HG03520 (cell line): ENCODE measurements around the gene CLCN5.

Source experiments
- ATAC-seq: cut with Tn5 transposase; IDR thresholded peaks from one replicate; pipeline ENCODE4 v1.9.1; 2021; ENCODE audit warnings: mild to moderate bottlenecking, moderate library complexity; ENCODE audit not compliant: unreplicated experiment

The CLCN5 gene

DNA sequence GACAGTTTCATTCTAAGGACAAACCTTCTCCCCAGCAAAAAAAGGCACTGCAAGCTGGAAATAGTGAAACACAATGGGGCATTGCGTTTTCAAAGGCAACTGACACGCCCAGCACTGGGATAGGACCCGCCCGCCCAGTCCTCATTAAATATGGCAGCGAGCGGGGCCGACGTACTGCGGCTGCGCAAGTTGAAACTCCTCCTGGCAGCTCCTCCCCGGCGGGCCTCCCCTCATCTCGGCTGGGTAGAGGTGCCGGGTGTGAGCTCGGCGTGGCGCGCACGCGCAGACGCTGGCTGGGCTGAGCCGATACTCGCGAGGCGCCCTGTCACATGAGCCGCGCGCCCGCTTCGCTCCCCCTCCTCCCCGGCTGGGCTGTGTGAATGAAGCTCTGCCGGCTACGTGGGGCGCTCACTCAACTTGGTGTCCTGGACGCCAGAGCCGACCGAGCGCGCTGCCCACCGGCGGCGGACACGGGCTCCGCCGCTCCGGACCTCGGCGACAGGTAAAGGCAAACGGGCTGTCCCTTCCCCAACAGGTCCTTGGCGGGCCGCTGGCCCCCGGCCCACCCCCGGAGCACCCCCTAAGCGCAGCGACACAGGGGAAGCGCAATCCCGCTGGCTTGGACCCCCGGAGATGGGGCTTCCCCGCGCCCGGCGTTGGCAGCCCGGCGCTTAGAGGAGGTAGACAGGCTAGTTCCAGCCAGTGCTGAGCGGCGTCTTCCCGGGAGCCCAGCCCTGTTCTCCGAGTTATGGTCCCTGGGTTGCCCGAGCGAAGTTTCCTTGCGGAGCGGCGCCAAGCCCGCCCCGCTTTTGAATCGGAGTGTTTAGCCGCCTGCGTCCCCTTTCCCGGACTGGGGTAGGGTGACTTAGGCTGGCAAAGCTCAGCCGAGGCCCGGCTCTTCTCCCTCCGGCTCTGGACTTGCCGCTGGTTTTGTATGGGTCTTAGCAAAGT is at the start of gene CLCN5:
Gene CLCN5, plus strand, starts transcription at position 306 of the 951 bp plus-strand sequence. CDS start 2,703 bp downstream, outside the sequence.
- peak; percentile 87 for ATAC-seq

- no peak for ATAC-seq
Observed at GRCh38 chrX:49876750-49877149, 45.6 kb upstream of the CLCN5 start.

DNA sequence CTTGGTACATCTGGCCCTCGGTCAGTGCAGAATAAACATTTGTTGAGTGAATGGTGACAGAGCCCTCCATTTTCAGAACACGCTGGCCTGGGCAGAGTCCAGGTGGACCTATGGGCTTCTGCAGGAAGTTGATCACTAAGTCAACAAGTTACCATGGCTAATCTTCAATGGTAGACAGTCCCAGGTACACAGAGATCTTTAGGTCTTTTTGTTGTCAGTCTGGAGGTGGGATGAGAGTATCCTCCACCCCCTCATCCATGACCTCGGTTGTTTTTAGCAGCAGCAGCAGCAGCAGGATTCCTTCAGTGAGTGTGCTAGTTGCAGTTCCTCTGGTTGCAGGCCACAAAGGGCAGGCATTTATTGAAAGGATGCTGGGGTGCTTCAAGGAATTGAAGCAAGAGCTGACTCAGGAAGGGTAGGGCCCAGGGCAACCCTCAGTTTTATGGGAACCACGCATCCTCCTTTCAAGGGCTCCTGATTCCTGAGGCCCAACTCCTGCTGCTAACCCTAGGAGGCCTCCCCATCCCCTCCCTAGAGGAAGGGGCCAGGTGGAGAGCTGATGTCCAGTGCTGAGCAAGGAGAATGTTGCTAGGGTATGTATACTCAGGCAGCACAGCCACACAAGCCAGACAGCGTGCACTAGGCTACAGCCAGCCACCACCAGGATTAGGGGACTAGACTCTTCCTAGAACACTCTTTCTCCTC is 44.8 kb upstream of the CLCN5 start:
- ATAC-seq, result no peak

- no peak for ATAC-seq
Observed at GRCh38 chrX:49878128-49878833, 44.1 kb upstream of the CLCN5 start.

DNA sequence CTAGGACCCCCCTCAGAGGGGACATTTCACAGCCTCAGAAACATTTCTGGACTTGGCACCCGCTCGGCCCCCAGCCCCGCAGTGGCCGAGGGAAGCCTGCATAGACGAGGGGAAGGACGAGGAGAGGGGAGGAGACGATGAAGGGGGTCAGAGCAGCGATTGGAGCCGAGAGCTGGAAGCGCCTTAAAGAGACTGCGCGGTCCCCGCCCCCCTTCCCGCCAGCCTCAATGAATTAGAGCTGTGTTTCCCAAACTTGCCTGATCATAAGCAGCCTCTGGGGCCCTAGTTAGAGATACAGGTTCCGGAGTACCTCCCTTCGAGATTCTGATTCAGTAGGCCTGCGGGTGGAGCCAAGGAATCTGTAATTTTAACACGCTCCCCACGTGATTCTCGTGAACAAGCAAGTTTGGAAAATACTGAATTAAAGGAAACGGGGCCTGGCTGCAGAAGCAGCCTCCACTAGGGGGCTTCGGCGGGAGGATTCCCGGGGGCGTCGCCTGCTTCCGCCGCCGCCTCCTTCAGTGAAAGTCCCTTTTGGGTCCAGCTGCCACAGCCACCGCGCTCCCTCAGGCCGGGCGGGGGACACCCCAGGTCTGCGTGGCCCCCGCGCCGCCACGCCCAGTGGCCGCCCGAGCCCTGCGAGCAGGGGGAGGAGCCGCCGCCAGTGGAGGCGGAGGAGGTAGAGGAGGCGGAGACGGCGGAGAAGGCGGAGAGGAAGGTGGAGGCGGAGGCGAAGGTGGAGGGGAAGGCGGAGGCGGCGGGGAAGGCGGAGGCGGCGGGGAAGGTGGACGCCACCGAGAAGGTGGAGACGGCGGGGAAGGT is 43.4 kb upstream of the CLCN5 start, which contains the start of gene USP27X:
Gene USP27X, plus strand, starts transcription at position 651 of the 822 bp plus-strand sequence. CDS start 824 bp downstream, outside the sequence.
- ATAC-seq, result peak; percentile 91

GRCh38 chrX:49879656-49880277 is 42.6 kb upstream of the CLCN5 start:
- no peak for ATAC-seq

GRCh38 chrX:49880668-49881067 is 41.7 kb upstream of the CLCN5 start:
- no peak for ATAC-seq

GRCh38 chrX:49884290-49884862 is 38.0 kb upstream of the CLCN5 start:
- peak; percentile 67 for ATAC-seq

DNA sequence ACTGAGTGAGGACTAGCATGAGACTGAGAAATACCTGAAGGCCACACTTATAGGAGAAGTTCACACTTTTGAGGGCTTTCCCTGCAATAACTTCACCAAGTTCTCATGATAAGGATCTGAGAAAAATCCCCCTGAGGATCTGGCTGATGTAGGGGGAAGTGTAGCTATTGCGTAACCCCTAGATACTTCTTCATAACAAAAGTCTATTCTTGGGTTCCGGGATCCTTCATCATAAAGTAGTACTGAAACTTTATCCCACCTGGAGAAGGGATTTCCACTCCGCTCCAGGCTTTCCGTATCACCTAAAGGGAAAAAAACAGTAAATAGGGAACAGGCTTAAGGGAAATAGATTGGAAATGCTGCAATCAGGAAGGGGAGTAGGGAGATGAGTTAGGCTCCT is 29.9 kb upstream of the CLCN5 start:
- no peak for ATAC-seq

DNA sequence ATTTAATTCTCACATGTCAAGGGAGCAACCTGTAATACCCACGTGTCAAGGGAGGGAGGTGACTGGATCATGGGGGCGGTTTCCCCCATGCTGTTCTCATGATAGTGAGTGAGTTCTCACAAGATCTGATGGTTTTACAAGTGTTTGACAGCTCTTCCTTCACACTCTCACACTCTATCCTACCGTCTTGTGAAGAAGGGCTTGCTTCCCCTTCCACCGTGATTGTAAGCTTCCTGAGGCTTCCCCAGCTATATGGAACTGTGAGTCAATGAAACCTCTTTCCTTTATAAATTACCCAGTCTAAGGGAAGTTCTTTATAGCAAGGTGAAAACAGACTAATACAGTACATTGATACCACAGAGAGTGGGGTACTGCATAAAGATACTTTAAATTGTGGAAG is 25.4 kb upstream of the CLCN5 start:
- no peak for ATAC-seq

DNA sequence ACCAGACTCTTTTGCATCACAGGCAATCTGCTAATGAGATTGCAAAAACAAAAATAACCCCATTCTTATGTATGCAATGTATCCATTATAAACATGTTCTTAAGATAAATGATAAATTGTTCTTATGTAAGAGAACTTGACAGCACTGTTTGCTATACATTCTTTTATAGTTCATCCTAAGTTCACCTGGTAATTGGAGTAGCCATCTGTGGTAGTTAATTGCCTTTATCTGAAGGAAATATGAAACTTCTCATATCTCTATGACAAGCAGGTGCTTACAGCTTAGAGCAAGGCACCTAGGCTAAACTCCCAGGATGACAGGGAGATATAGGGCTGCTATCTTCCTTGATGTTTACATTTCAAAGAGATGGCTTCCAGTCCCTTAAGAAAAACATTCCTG is 21.3 kb upstream of the CLCN5 start:
- ATAC-seq, result no peak

DNA sequence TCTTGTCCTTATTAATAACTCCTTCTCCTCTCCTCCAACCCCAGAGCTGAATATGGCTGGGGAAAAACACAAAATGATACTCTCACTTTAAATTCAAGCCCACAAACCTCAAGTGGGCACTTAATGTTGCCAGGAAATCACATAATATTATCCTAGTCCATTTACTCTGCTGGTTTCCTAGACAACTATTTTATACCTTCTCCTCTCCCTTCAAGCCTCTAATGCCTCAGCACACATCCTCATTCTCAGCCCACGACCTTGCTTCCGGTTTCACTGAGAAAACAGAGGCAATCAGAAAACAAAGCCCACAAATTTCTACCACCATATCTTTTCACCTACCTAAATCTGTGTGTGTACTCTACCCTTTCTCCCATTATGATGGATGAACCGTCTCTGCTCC is 12.1 kb upstream of the CLCN5 start:
- peak; percentile 92 for ATAC-seq

DNA sequence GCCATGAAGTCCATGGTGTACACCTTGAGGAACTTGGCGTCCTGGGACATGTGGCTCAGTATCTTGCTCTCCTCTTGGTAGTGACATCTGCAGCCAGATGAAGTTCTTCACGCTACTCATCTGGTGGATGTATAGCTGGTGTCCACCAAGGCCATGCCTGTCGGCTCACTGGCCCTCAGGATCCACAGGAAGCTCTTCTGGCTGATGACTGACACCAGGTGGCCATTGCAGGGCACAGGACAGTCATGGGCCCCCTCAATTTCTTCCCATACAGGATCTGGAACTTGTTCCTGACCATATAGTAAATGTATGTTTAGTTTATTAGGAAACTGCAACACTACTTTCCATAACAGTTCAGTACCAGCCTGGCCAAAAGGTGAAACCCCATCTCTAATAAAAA is 10.3 kb upstream of the CLCN5 start:
- ATAC-seq, result no peak

GRCh38 chrX:49912861-49913260 is 9.5 kb upstream of the CLCN5 start:
- ATAC-seq, result no peak

DNA sequence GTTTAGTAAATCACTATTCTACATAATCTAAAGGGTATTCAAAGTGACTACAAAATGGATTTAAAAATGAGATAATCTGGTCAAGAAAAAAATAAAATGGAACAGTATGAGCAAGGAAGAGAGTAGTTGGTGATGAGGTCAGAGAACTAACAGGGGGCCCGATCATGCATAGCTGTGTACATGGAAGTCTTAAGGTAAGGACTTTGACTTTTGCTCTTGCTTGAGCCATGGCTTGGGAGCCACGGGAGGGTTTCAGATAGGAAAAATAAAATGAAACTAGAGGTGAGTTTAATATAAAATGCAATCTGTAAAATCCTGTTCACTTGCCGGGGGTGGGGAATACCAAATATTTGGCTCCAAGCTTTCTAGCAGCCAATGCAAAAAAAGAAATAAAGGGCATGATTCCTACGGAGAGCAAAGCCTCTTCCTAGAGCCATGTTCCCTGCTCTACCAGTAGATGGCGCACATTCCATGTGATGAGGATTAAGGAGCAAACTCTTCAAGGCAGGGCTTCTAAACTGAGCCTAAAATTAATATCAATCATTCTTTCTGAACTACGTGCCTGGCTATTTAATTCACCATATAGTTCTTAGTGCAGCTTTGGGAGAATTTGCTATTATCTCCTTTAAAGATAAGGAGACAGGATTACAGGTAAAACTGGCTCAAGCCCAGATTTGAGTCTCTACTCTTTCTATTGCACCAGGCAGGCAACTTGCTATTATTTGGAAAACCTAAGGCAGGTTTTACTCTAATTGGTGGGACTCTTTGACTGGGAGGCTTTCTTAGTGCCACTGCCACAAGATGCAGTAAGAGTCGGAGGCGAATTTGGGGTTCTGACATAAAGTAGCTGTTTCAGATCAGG is 6.8 kb upstream of the CLCN5 start:
- ATAC-seq, result no peak

- no peak for ATAC-seq
Observed at GRCh38 chrX:49919617-49920016, 2.8 kb upstream of the CLCN5 start.

DNA sequence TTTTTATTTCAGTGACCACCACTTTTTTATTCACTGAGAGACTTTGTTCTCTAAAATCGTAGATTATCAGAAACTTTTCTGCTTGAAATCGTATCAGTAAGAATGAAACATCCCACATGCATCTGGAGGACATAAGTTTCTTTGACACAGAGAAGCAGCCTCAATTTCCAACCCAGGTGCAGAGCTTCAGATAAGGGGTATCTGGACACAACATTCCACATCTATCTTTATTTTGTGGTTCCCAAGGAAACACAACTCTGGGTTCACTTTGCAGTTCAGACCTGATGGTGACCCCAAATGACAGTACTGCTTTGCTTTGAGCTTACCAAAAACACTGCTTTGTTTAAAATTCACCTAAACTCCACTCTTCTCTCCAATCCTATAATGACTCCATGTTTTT is 1.3 kb upstream of the CLCN5 start:
- no peak for ATAC-seq

DNA sequence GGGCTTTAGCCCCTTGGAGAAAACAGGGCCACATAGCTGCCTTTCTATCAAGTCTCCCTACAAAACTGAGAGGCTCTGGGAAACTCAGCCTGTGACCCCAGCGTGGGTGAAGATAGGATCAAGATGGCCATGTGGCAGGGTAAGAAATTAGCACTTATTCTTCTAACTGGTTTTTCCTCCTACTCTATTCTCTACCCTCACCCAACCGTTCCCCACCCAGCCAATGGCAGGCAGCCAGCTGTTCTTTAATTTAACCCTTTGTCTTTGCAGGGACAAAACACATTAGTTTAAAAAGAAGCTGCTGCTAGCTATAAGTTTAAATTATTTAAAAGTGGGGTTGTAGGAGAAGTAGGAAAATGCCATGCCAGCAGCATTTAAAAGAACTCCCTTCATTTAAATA is 2.8 kb downstream of the CLCN5 start:
- no peak for ATAC-seq

- no peak for ATAC-seq
Observed at GRCh38 chrX:49930039-49930438, 7.6 kb downstream of the CLCN5 start.
